Stimulated activated CD4-positive, alpha-beta T cell treated with anti-CD3 and anti-CD28 coated beads, Interleukin-4, amount 100 ng/mL, for 1 hour (primary cell): Measurements from ENCODE around the gene NOL6.
A peak's percentile ranks its signal among the peaks of the same experiment; 100 is the strongest.
"Not testable (repeated sequence)": the region's sequence is repeated elsewhere in the genome, so short reads cannot be mapped to it uniquely, and the experiment has no call there.

ENCODE experiments used
- DNase-seq: peaks from one replicate; pipeline ENCODE4 v3.0.0-alpha.2; 2020

Gene NOL6

GRCh38 chr9:33473643-33474352 lies at the start of gene NOL6:
TSS of gene NOL6 (minus strand) at chr9:33473924. CDS start at chr9:33473842, 82 bp downstream.
- peak; percentile 96 for DNase-seq

GRCh38 chr9:33521861-33522260 lies 48.1 kb upstream of the NOL6 start:
- not testable (repeated sequence) for DNase-seq

GRCh38 chr9:33517934-33518577 lies 44.3 kb upstream of the NOL6 start:
- DNase-seq: not testable (repeated sequence)

GRCh38 chr9:33517373-33517772 lies 43.6 kb upstream of the NOL6 start:
- DNase-seq: no peak

- DNase-seq: not testable (repeated sequence)
Measured at GRCh38 chr9:33516397-33516796, 42.7 kb upstream of the NOL6 start.

GRCh38 chr9:33515342-33515995 lies 41.7 kb upstream of the NOL6 start:
- not testable (repeated sequence) for DNase-seq

- not testable (repeated sequence) for DNase-seq
Measured at GRCh38 chr9:33512535-33512934, 38.8 kb upstream of the NOL6 start.

GRCh38 chr9:33511184-33511517 lies 37.4 kb upstream of the NOL6 start:
- DNase-seq: not testable (repeated sequence)

- peak; percentile 40 for DNase-seq
Measured at GRCh38 chr9:33510262-33511183, 36.8 kb upstream of the NOL6 start.

- peak; percentile 6 for DNase-seq
Measured at GRCh38 chr9:33506626-33507370, 33.1 kb upstream of the NOL6 start.

- DNase-seq: no peak
Measured at GRCh38 chr9:33498387-33498786, 24.7 kb upstream of the NOL6 start.

- DNase-seq: not testable (repeated sequence)
Measured at GRCh38 chr9:33493819-33494218, 20.1 kb upstream of the NOL6 start.

- DNase-seq: no peak
Measured at GRCh38 chr9:33489066-33489465, 15.3 kb upstream of the NOL6 start.

GRCh38 chr9:33485312-33485711 lies 11.6 kb upstream of the NOL6 start:
- not testable (repeated sequence) for DNase-seq

- DNase-seq: no peak
Measured at GRCh38 chr9:33480976-33481375, 7.3 kb upstream of the NOL6 start.

GRCh38 chr9:33480106-33480505 lies 6.4 kb upstream of the NOL6 start:
- no peak for DNase-seq

GRCh38 chr9:33476503-33476902 lies 2.8 kb upstream of the NOL6 start:
- no peak for DNase-seq

- no peak for DNase-seq
Measured at GRCh38 chr9:33475357-33475756, 1.6 kb upstream of the NOL6 start.

- DNase-seq: no peak
Measured at GRCh38 chr9:33472881-33473615, 676 bp downstream of the NOL6 start.

- DNase-seq: no peak
Measured at GRCh38 chr9:33472171-33472880, 1.4 kb downstream of the NOL6 start.

GRCh38 chr9:33471361-33471760 lies 2.4 kb downstream of the NOL6 start:
- no peak for DNase-seq
